HEK293 (cell line): ENCODE results near the gene ZNF771.

Experiments used
- GFI1B ChIP-seq: fragments of 450-650 bp; formaldehyde crosslinking; IDR thresholded peaks from 2 replicates; pipeline ENCODE4 v1.5.1; 2016; ENCODE audit warnings: missing biosample characterization, missing genetic modification characterization
- GLIS2 ChIP-seq: fragments of 450-650 bp; formaldehyde crosslinking; IDR thresholded peaks from 2 replicates; pipeline ENCODE4 v1.5.1; 2016; ENCODE audit warnings: missing biosample characterization, missing genetic modification characterization
- KLF16 ChIP-seq: fragments of 450-650 bp; formaldehyde crosslinking; IDR thresholded peaks from 2 replicates; pipeline ENCODE4 v1.5.1; 2017; ENCODE audit warnings: missing biosample characterization, missing genetic modification characterization
- KLF7 ChIP-seq: fragments of 450-650 bp; formaldehyde crosslinking; IDR thresholded peaks from 2 replicates; pipeline ENCODE4 v1.5.1; 2016; ENCODE audit warnings: missing biosample characterization, missing genetic modification characterization, borderline replicate concordance
- PRDM2 ChIP-seq: fragments of 450-650 bp; formaldehyde crosslinking; IDR thresholded peaks from 2 replicates; pipeline ENCODE4 v1.5.1; 2016; ENCODE audit warnings: missing biosample characterization, missing genetic modification characterization, borderline replicate concordance
- SCRT1 ChIP-seq: fragments of 450-650 bp; formaldehyde crosslinking; IDR thresholded peaks from 2 replicates; pipeline ENCODE4 v1.5.1; 2016; ENCODE audit warnings: missing biosample characterization, missing genetic modification characterization, borderline replicate concordance
- ZBTB20 ChIP-seq: fragments of 450-650 bp; formaldehyde crosslinking; IDR thresholded peaks from 2 replicates; pipeline ENCODE4 v1.5.1; 2016; ENCODE audit warnings: missing biosample characterization, missing genetic modification characterization
- ZBTB48 ChIP-seq: fragments of 450-650 bp; formaldehyde crosslinking; IDR thresholded peaks from 2 replicates; pipeline ENCODE4 v1.5.1; 2016; ENCODE audit warnings: missing biosample characterization, missing genetic modification characterization
- ZBTB49 ChIP-seq: fragments of 450-650 bp; formaldehyde crosslinking; IDR thresholded peaks from 2 replicates; pipeline ENCODE4 v1.5.1; 2016; ENCODE audit warnings: missing biosample characterization, missing genetic modification characterization, low read depth
- ZBTB6 ChIP-seq: fragments of 450-650 bp; formaldehyde crosslinking; IDR thresholded peaks from 2 replicates; pipeline ENCODE4 v1.5.1; 2017; ENCODE audit warnings: missing biosample characterization, missing genetic modification characterization
- ZFHX2 ChIP-seq: fragments of 450-650 bp; formaldehyde crosslinking; conservative IDR thresholded peaks from 2 replicates; pipeline ENCODE4 v1.5.1; 2016; ENCODE audit warnings: missing biosample characterization, missing genetic modification characterization
- ZFP3 ChIP-seq: fragments of 450-650 bp; formaldehyde crosslinking; IDR thresholded peaks from 2 replicates; pipeline ENCODE4 v1.5.1; 2016; ENCODE audit warnings: low read depth, missing biosample characterization, missing genetic modification characterization
- ZNF10 ChIP-seq: fragments of 450-650 bp; formaldehyde crosslinking; IDR thresholded peaks from 2 replicates; pipeline ENCODE4 v1.5.1; 2017; ENCODE audit warnings: missing biosample characterization, missing genetic modification characterization
- ZNF114 ChIP-seq: fragments of 450-650 bp; formaldehyde crosslinking; IDR thresholded peaks from 2 replicates; pipeline ENCODE4 v1.5.0; 2017; ENCODE audit warnings: missing biosample characterization, missing genetic modification characterization
- ZNF138 ChIP-seq: fragments of 450-650 bp; formaldehyde crosslinking; IDR thresholded peaks from 2 replicates; pipeline ENCODE4 v1.5.1; 2016; ENCODE audit warnings: missing biosample characterization, missing genetic modification characterization, borderline replicate concordance
- ZNF211 ChIP-seq: fragments of 450-650 bp; formaldehyde crosslinking; IDR thresholded peaks from 2 replicates; pipeline ENCODE4 v1.5.1; 2016; ENCODE audit warnings: low read depth, missing biosample characterization, missing genetic modification characterization
- ZNF214 ChIP-seq: fragments of 450-650 bp; formaldehyde crosslinking; IDR thresholded peaks from 2 replicates; pipeline ENCODE4 v1.5.1; 2017; ENCODE audit warnings: missing biosample characterization, mild to moderate bottlenecking, missing genetic modification characterization, borderline replicate concordance
- ZNF24 ChIP-seq: fragments of 450-650 bp; formaldehyde crosslinking; IDR thresholded peaks from 2 replicates; pipeline ENCODE4 v1.5.1; 2016; ENCODE audit warnings: missing biosample characterization, missing genetic modification characterization
- ZNF518A ChIP-seq: fragments of 450-650 bp; formaldehyde crosslinking; conservative IDR thresholded peaks from 2 replicates; pipeline ENCODE4 v1.5.1; 2016; ENCODE audit warnings: low read depth, missing biosample characterization, missing genetic modification characterization
- ZNF529 ChIP-seq: fragments of 450-650 bp; formaldehyde crosslinking; IDR thresholded peaks from 2 replicates; pipeline ENCODE4 v1.5.1; 2017; ENCODE audit warnings: missing genetic modification characterization, missing biosample characterization; ENCODE audit not compliant: insufficient replicate concordance
- ZNF571 ChIP-seq: fragments of 450-650 bp; formaldehyde crosslinking; IDR thresholded peaks from 2 replicates; pipeline ENCODE4 v1.5.0; 2017; ENCODE audit warnings: missing biosample characterization, missing genetic modification characterization
- ZNF596 ChIP-seq: fragments of 450-650 bp; IDR thresholded peaks from 2 replicates; pipeline ENCODE4 v1.5.0; 2018; ENCODE audit warnings: missing biosample characterization, mild to moderate bottlenecking, missing genetic modification characterization, moderate library complexity
- ZNF623 ChIP-seq: fragments of 450-650 bp; formaldehyde crosslinking; IDR thresholded peaks from 2 replicates; pipeline ENCODE4 v1.5.1; 2016; ENCODE audit warnings: missing biosample characterization, missing genetic modification characterization
- ZNF660 ChIP-seq: fragments of 450-650 bp; IDR thresholded peaks from 2 replicates; pipeline ENCODE4 v1.5.1; 2018; ENCODE audit warnings: missing biosample characterization, mild to moderate bottlenecking, missing genetic modification characterization
- ZNF777 ChIP-seq: fragments of 450-650 bp; formaldehyde crosslinking; IDR thresholded peaks from 2 replicates; pipeline ENCODE4 v1.5.1; 2017; ENCODE audit warnings: missing biosample characterization, missing genetic modification characterization, borderline replicate concordance

The ZNF771 gene

GRCh38 chr16:30377050-30377811 is 30.2 kb upstream of the ZNF771 start (continued):
- TF ChIP-seq ZBTB6 (tag by site-specific recombination), result no peak
- no peak for TF ChIP-seq ZNF596
- no peak for TF ChIP-seq ZNF24 (tag by site-specific recombination)
- TF ChIP-seq GFI1B (tag by site-specific recombination), result no peak
- no peak for TF ChIP-seq SCRT1
- peak; percentile 41; the same call in 1 of the 2 replicates for TF ChIP-seq ZBTB20
- TF ChIP-seq ZNF114 (tag by site-specific recombination), result no peak
- no peak for TF ChIP-seq ZNF660 (tag by site-specific recombination)
- no peak for TF ChIP-seq ZNF529 (tag by site-specific recombination)
- no peak; the same call in 1 of the 2 replicates for TF ChIP-seq ZNF518A (tag by site-specific recombination)
- TF ChIP-seq PRDM2 (tag by site-specific recombination), result no peak
- no peak for TF ChIP-seq ZNF138 (tag by site-specific recombination)
- TF ChIP-seq ZBTB49 (tag by site-specific recombination), result no peak
- no peak; the same call in 1 of the 2 replicates for TF ChIP-seq ZNF777 (tag by site-specific recombination)
- peak; percentile 12; the same call in 1 of the 2 replicates for TF ChIP-seq KLF16 (tag by site-specific recombination)
- TF ChIP-seq KLF7, result no peak; the same call in 1 of the 2 replicates
- TF ChIP-seq ZFP3 (tag by site-specific recombination), result no peak
- TF ChIP-seq ZNF571 (tag by site-specific recombination), result no peak
- peak; percentile 92 for TF ChIP-seq ZFHX2 (tag by site-specific recombination)
- no peak for TF ChIP-seq ZNF214 (tag by site-specific recombination)
- TF ChIP-seq ZBTB48 (tag by site-specific recombination), result peak; percentile 81
- TF ChIP-seq ZNF623 (tag by site-specific recombination), result peak; percentile 49
- TF ChIP-seq ZNF10 (tag by site-specific recombination), result no peak
- no peak for TF ChIP-seq ZNF211 (tag by site-specific recombination)
- TF ChIP-seq GLIS2 (tag by site-specific recombination), result no peak; the same call in 1 of the 2 replicates
